Measurements from ENCODE around the gene STX18.

DNA sequence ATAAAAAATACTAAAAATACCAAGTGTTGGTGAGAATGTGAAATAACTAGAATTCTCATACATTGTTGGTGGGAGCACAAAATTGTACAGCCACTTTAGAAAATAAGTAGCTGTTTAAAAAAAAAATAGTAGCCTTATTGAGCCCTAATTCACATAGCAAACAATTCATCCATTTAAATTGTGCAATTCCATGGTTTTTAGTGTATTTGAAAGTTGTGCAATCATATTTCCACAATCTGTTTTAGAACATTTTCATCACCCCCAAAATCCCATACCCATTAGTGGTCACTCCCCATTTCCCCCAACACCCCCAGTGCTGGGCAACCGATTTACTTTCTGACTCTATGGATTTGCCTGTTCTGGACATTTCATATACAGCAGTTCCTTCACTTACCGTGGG lies 37.1 kb downstream of the STX18 start:
- TF ChIP-seq EP300 (IDR thresholded peaks at IDR 0.05; ENCODE audit: low read depth) (no peak), CTCF (IDR thresholded peaks at IDR 0.05) (no peak), POLR2AphosphoS5 (IDR thresholded peaks at IDR 0.05) (no peak), POLR2A (IDR thresholded peaks at IDR 0.05) (no peak)
